ENCODE measurements around the gene RNF217.

The RNF217 gene

DNA sequence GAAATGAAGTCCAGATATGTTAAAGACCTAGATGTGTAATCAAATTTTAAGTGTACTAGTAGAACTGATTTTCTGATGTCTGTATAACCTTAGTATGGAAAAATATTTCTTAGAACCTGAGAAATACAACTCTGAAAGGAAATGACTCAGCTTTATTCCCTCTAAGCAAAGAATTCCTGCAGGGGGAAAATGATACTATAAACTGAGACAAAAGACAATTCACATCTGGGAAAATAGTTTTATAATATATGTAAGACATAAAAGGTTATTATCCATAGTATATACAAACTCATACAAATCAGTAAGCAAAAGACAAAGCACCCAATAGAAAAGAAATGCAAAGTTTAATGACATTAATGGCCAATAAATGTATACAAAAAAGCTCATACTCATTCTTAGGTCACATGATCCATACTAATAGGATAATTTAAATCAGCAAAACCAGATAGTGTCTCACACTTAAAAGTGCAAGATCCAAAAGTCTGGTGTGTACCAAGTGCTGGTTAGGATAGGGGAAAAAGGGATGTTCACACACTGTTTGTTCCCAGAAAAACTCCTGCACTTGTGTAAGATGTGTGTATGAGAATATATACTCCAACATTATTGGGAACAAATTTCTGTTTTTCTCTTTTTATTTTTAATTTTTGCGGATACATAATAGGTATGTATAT is 22.6 kb downstream of the RNF217 start:
- TF ChIP-seq, protein P1, sequence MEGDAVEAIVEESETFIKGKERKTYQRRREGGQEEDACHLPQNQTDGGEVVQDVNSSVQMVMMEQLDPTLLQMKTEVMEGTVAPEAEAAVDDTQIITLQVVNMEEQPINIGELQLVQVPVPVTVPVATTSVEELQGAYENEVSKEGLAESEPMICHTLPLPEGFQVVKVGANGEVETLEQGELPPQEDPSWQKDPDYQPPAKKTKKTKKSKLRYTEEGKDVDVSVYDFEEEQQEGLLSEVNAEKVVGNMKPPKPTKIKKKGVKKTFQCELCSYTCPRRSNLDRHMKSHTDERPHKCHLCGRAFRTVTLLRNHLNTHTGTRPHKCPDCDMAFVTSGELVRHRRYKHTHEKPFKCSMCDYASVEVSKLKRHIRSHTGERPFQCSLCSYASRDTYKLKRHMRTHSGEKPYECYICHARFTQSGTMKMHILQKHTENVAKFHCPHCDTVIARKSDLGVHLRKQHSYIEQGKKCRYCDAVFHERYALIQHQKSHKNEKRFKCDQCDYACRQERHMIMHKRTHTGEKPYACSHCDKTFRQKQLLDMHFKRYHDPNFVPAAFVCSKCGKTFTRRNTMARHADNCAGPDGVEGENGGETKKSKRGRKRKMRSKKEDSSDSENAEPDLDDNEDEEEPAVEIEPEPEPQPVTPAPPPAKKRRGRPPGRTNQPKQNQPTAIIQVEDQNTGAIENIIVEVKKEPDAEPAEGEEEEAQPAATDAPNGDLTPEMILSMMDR (IDR thresholded peaks at IDR 0.05; ENCODE audit: extremely low read depth, missing control alignments): no peak
- no peak for DNase-seq (ENCODE audit: low spot score)

DNA sequence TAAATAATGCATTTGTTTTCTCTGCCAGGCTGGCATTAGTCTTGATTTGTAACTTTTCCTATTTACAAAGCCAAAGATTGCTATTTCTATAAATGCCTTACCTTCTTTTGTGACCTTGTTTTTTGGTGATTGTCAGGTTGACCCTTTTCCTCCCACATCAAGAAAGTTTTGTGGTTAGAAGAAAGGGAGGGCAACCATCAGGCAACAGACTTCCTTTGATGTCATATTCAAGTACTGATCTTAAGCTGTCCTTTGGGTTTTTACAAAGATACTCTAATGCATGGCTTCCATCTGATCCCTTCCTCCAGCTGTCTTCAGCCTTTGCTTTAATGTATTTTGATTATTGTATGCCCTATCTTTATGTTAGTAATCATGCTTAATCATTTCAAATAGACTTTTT is 23.9 kb downstream of the RNF217 start:
- DNase-seq (ENCODE audit: low spot score): no peak
- TF ChIP-seq, protein P1 (IDR thresholded peaks at IDR 0.05; ENCODE audit: extremely low read depth, missing control alignments): no peak

DNA sequence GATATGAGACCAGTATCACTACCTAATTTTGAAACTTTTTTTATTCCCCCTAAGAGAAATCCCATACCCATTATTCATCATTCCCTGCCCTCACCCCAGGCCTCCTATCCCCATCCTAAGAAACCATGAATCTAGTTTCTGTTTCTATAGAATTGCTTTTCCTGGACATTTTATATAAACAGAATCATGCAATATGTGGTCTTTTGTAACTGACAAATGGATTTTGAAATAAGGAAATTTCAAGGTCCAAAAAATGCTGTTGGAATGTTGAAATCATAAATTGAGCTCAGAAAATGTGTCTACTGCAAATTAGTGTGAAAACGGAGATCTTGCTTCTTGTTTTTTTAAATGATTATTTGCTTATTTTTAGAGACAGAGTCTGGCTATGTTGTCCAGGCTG is 25.1 kb downstream of the RNF217 start:
- no peak for DNase-seq (ENCODE audit: low spot score)
- TF ChIP-seq, protein P1 (IDR thresholded peaks at IDR 0.05; ENCODE audit: extremely low read depth, missing control alignments): no peak

DNA sequence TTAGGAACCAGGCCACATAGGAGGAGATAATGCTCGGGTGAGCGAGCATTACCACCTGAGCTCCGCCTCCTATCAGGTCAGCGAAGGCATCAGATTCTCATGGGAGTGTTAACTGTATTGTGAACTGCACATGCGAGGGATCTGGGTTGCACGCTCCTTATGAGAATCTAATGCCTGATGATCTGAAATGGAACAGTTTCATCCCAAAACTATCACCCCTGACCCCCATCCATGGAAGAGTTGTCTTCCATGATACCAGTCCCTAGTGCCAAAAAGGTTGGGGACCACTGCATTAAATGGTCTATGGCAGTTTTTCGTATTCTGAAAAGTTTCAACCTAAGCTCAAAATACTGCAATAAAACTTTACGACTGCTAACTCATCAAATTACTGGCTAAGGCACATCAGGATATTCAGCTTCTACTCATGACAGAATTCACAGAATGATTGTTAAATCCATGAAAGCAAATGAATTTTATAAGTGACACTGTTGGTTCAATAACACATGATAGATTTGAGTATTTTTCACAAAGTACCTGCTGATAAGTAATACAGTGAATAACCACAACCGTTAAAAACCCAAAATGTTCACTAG is 25.9 kb downstream of the RNF217 start:
- TF ChIP-seq, protein P1 (IDR thresholded peaks at IDR 0.05; ENCODE audit: extremely low read depth, missing control alignments): no peak
- no peak for DNase-seq (ENCODE audit: low spot score)

DNA sequence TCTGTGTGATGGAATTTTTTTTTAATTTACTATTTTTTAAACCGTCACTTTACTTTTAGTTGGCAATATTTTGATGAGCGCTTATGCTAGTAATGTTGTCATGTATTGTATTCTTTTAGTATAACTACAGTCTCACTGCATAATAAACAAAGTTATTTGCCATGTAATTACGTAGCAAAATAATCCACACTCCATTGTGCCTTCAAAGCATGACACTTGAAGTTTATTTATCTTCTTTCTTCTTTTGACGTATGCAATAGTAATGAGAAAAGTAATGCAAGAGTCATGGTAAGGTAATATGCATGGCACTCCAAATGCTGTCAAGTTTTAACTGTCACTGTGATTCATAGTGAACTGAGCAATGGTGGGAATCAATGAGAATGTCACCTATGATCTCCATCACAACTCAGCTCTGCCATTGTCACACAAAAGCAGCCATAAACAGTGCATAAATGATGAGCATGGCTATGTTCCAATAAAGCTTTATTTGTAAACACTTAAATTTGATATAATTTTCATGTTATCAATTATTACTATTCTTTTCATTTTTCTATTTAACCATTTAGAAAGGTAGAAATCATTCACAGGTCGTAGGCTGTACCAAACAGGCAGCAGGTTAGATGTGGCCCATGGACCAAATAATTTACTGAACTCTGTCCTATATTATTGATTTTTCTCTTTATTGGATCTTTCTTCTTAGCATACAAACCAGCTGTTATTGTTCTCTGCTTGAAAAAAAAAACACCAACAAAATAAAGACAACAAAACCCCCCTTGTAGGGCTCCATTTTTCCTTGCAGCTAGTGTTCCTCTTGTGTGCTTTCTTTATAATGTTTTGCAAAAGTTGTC is 27.1 kb downstream of the RNF217 start:
- DNase-seq (ENCODE audit: low spot score): no peak
- TF ChIP-seq, protein P1 (IDR thresholded peaks at IDR 0.05; ENCODE audit: extremely low read depth, missing control alignments): no peak

DNA sequence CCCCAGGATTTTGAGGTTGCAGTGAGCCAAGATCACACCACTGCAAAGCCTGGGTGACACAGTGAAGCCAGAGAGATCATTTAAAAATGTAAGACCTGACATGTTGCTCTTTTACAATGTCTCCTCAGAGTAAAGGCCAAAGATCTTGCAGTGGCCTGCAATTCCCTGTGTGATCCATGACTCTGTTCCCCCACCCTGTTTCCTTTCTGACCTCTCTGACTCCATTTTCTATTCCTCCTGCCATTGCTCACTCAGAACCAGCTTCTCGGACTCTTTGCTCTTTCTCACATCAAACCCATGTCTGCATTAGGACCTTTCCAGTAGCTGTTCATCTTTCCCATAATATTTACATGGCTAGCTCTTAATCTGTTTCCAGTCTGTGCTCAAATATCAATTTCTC is 28.8 kb downstream of the RNF217 start:
- TF ChIP-seq, protein P1 (IDR thresholded peaks at IDR 0.05; ENCODE audit: extremely low read depth, missing control alignments): no peak
- DNase-seq (ENCODE audit: low spot score): no peak

DNA sequence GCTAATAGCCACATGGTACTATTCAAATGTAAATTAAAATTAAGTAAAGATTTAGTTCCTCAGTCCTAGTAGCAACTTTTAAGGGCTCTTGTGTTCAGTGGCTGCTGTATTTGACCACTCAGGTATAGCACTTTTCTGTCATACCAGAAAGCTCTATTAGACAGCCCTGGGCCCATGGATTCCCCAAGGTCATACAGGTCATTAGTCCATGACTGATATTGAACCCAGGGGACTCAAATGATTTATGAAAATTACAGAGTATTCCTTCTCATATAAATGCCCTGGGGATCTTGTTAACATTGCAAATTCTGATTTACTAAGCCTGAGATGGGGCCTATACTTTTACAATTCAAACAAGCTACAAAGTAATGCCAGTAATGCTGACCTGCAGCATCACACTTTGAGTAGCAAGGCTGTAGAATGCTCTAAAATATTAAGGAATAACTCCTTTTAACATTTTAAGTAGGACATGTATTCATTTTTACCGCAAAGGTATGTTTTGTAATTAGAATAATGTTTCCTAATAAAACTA is 29.6 kb downstream of the RNF217 start:
- TF ChIP-seq, protein P1 (IDR thresholded peaks at IDR 0.05; ENCODE audit: extremely low read depth, missing control alignments): no peak
- DNase-seq (ENCODE audit: low spot score): no peak
